ENCODE results near the gene DDRGK1. TPM values are rescaled to one million over a fixed set of nuclear protein-coding genes. Genes with fewer than 3 reads are reported as not detected.
"Not testable (repeated sequence)": the region's sequence is repeated elsewhere in the genome, so short reads cannot be mapped to it uniquely, and the experiment has no call there.

DDRGK1 gene
- total RNA-seq, 1 donor from 2014 or later, result 36.5 TPM

DNA sequence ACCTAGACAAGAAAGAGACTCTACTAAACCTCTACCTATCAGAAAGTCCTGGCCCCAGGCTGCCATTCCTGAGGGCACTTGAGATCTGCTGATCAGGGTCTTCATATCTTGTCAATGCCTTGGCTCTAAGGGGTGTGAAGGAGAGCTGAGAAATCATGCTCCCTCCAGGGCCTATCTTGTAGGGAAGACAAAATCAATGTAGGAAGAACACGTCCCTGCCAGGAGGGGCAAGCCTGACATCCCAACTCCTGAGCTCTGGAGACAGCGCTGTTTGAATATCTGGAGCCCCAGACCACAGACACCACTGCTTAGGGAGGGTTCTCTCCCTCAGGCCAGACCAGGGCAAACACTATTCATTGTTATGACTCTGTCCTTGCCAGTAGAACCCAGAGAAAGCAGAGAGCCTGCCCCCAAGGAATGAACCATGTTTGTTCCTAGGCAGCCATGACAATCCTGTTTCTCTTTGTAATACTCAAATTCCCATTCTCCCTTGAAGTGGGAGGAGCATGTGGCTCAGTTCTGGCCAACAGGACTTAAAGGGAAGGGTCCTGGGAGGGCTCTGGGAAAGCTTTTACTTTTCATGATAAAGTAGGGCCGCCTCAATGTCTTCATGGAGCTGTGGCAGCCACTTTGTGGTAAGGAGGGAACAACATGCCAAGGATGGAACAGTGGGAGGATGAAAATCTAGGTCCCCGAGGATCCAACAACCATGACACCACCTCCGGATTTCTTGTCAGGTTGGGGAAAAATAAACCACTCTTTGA is 43.0 kb downstream of the DDRGK1 start:
- intact Hi-C loops (cut with DNase I), result no loop called here
- ATAC-seq (no peak), DNase-seq (ENCODE audit: missing footprints) (no peak)

DNA sequence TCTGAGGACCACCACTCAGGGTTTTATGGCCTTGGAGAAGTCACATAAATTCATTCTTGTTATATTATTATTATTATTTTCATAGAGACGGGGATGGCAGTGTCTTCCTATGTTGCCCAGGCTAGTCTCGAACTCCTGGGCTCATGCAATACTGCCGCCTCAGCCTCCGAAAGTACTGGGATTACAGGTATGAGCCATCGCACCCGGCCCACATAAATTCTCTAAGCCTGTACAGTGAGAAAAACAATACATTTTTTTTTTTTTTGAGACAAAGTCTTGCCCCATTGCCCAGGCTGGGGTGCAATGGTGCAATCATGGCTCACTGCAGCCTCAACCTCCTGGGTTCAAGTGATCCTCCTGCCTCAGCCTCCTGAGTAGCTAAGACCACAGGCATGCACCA is 44.1 kb downstream of the DDRGK1 start:
- ATAC-seq, result no peak
- DNase-seq (ENCODE audit: missing footprints), result no peak
- intact Hi-C loops (cut with DNase I), result no loop called here

DNA sequence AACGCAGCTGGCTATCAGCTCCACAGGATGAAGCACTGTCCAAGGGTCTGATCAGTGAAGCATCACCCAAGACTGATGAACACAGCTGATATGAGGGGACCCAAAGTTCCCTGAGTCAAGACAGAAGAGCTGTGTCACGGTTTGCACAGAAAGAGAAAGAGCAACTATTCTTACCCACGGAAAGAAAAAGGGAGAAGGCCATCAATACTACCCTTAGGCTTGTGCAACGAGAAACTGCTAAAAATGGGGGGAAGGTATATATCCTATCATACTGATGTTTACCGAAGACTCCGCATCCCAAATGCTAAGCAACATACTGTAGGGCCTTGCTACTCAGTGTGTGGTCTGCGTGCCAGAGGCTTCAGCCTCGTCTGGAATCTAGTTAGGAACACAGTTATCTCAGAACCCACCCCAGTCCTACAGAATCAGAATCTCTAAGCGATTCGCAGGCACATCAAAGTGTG is 45.5 kb downstream of the DDRGK1 start:
- DNase-seq (ENCODE audit: missing footprints), result no peak
- intact Hi-C loops (cut with DNase I), result no loop called here
- ATAC-seq, result no peak

DNA sequence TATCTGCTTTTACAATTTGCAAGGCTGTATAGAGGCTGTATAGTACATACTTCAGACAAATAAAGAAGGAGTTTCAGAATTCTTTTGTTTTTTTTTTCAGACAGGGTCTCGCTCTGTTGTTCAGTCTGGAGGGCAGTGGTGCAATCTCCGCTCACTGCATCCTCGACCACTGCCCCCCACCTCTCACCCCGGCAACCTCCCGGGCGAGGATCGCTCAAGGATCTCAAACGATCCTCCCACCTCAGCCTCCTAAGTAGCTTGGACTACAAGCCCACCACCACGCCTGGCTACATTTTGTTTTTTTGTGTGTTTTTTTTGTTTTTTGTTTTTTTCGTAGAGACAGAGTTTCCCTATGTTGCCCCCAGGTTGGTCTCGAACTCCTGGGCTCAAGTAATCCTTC is 46.7 kb downstream of the DDRGK1 start:
- intact Hi-C loops (cut with DNase I), result no loop called here
- ATAC-seq (no peak), DNase-seq (ENCODE audit: missing footprints) (no peak)

GRCh38 chr20:3156811-3157619 is 47.5 kb downstream of the DDRGK1 start:
- DNase-seq (ENCODE audit: missing footprints) (no peak), ATAC-seq (no peak)
- intact Hi-C loops (cut with DNase I), result no loop called here

- ATAC-seq; intact Hi-C loops (cut with DNase I); DNase-seq (ENCODE audit: missing footprints): not testable (repeated sequence)
Observed at GRCh38 chr20:3152057-3152644, 52.3 kb downstream of the DDRGK1 start.

DNA sequence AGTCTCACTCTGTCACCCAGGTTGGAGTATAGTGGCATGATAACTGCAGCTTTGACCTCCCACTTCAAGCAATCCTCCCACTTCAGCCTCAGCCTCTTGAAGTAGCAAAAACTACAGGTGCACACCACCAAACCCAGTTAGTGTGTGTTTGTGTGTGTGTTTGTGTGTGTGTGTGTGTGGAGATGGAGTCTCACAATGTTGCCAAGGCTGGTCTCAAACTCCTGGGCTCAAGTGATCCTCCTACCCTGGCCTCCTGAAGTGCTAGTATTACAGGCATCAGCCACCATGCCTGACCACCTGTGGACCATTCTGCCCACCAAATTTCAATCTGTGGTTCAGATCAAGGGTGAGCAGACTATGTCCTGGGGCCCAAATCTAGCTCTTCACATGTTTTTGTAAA is 53.6 kb downstream of the DDRGK1 start:
- intact Hi-C loops (cut with DNase I), result no loop called here
- ATAC-seq (no peak), DNase-seq (ENCODE audit: missing footprints) (no peak)

- ATAC-seq (no peak), DNase-seq (ENCODE audit: missing footprints) (no peak)
- intact Hi-C loops (cut with DNase I), result no loop called here
Observed at GRCh38 chr20:3146732-3147341, 57.6 kb downstream of the DDRGK1 start.

GRCh38 chr20:3141757-3142156 is 62.7 kb downstream of the DDRGK1 start:
- intact Hi-C loops (cut with DNase I), result no loop called here
- ATAC-seq (no peak), DNase-seq (ENCODE audit: missing footprints) (no peak)

Other genes with a start within 250 kb of the DDRGK1 start
- not detected for gene GNRH2, start 161.1 kb downstream of the DDRGK1 start, total RNA-seq
- gene MRPS26, start 158.6 kb downstream of the DDRGK1 start, total RNA-seq, result 52.2 TPM
- gene OXT, start 133.1 kb downstream of the DDRGK1 start, total RNA-seq, result 0.54 TPM
- gene AVP, start 120.0 kb downstream of the DDRGK1 start, total RNA-seq, result 0.84 TPM
- 27.9 TPM for gene FASTKD5, start 44.8 kb downstream of the DDRGK1 start, total RNA-seq
- gene UBOX5, start 44.8 kb downstream of the DDRGK1 start, total RNA-seq, result 2.4 TPM
- gene LZTS3, start 31.1 kb downstream of the DDRGK1 start, total RNA-seq, result 19.6 TPM
- 21.4 TPM for gene ITPA, start 4.8 kb upstream of the DDRGK1 start, total RNA-seq
- 0.14 TPM for gene SLC4A11, start 34.5 kb upstream of the DDRGK1 start, total RNA-seq
- gene DNAAF9, start 203.0 kb upstream of the DDRGK1 start, total RNA-seq, result 22.1 TPM

All from Right ventricle myocardium inferior (tissue), 1 donor.